Cerebellar nuclear complex (tissue), 1 donor: Measurements from ENCODE around the gene ECM2.

ENCODE experiments used
- DNase-seq, 2 experiments: peaks; one replicate each; lab custom pipeline; 2025; lab: John Stamatoyannopoulos, UW

ECM2 gene

GRCh38 chr9:92500725-92501124, 35.1 kb downstream of the ECM2 start:
- DNase-seq, result no peak

DNA sequence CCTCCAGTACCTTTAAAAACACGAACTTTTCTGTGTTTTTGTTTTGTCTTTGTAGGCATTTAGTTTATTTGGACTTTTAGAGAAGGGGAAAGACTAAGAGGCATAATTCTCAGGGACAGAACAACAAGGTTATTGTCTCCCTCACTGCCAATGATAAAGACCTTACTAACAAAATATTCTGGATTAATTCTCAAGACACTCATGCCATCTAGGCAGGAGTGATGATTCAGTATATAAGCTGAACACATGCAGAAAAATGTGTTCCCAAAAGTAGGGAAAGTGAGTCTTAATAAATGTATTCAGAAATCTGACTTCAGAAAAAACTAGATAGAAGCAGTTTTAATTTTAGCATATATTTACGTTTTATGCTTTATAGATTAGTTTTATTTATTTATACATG, 36.1 kb downstream of the ECM2 start:
- no peak for DNase-seq

DNA sequence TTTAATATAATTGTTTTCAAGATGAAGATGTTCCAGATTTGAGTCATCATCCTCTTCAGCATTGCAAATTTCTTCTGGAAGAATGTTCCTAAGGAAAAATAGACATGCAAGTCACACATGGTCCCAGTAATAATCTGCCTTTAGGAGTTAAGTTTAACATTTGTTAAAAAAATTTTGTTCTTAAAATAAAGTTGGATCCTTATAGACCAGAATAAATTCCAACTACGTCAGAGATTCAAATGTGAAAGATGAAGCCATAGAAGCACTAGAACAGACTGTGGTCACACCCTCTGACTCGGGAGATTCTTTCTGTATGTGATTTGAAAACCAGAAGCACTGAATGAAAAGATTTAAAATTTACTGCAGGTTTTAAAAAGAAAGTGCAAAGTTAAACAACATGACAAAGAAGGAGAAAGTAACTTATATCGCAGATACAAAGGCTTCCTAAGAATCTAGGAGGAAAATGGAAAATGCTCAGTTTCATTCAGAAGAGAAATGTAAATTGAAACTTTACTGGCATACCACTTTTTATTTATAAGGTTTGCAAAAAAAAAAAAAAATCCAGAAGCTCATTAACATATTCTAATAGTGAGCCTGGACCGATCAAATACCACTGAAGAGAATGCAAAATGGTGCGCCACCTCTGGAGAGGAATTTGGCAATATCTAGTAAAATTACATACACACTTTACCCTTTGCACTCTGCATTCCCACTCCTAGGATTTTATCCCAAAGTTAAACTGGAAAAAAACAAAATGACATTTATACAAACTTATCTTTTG, 39.2 kb downstream of the ECM2 start:
- no peak for DNase-seq

DNA sequence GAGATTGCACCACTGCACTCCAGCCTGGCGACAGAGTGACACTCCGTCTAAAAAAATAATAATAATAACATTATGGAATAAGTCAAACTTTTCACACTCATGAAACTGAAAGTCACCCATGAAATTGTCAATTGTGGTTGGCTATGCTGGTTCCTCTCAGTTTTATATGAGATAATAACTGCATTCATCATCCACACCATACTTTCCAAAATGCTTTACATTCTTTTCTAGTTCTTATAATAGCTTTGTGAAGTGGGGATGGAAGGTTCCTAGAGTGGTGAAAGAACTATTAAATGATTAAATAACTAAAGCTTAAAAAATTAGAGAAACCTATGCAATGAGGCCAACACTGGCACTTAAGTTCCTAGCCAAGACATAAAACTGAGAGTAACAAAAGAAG, 40.9 kb downstream of the ECM2 start:
- no peak for DNase-seq

DNA sequence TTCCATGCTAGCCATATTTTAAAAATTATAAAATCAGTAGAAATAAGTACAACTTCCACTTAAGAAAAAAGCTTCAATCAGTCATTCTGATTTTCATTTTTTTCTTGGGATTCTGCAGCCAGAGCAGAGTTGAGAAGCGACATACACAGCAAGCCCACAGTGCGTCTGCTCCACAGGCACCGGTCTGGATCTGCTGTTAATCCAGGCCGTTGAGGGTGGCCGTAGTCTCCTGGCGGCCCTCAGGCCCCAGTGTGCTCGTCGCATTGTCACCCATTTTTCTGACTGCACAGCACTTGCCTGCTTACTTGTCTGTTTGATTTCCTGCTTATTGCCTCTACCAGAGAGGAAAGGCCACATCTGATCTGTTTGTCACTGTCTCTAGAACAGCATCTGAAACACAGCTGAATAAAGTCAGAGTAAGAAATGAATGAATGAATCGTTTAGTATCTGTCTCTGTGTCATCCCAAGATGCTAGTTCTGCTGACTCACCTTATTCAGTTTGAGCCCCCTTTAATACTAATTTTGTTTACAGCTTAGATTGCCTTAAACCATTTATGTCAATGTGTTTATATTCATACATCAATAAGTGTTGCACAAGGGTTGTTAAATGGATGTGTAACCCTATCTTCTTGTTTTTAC, 41.9 kb downstream of the ECM2 start:
- DNase-seq, result no peak

- DNase-seq, result no peak
Measured at GRCh38 chr9:92492781-92493401, 42.9 kb downstream of the ECM2 start.

- DNase-seq, result no peak
Measured at GRCh38 chr9:92488681-92489550, 46.9 kb downstream of the ECM2 start.

DNA sequence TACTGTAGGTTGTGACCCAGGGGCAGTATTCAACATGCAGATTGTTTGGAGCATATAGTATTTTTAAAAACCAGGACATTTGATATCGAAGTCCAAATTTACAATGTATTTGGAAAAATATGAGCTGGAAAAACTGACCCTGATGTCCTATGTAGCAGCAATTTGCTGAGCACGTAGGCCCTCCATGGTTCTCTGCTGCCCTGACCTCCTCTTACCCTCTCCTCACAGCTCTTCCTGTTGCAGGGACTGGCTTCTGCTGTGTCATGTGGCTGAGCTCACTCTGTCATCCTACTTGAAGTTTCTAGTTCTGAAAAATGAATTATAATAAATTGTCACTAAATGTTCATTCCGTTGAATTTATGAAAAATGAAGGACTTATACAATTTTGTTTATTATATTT, 49.4 kb downstream of the ECM2 start:
- DNase-seq, result no peak

DNA sequence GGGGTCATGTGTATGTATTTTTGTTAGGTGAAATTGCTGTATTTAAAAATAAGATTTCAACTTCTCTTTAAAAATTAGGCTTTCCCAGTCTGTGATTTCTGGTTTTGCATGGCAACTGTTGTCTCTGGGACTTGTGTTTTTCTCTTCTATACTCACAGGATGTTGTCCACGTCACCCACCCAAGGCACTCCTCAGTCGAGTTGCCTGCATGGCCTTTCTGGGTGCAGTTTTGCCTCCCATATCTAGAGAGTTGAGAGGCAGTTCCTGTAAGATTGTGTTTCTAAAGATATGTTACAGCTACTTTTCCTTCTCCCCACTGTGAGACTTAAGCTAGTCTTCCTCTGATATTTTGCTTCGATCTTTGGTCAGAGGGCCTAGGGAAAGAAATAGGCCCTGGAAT, 51.2 kb downstream of the ECM2 start:
- no peak for DNase-seq

DNA sequence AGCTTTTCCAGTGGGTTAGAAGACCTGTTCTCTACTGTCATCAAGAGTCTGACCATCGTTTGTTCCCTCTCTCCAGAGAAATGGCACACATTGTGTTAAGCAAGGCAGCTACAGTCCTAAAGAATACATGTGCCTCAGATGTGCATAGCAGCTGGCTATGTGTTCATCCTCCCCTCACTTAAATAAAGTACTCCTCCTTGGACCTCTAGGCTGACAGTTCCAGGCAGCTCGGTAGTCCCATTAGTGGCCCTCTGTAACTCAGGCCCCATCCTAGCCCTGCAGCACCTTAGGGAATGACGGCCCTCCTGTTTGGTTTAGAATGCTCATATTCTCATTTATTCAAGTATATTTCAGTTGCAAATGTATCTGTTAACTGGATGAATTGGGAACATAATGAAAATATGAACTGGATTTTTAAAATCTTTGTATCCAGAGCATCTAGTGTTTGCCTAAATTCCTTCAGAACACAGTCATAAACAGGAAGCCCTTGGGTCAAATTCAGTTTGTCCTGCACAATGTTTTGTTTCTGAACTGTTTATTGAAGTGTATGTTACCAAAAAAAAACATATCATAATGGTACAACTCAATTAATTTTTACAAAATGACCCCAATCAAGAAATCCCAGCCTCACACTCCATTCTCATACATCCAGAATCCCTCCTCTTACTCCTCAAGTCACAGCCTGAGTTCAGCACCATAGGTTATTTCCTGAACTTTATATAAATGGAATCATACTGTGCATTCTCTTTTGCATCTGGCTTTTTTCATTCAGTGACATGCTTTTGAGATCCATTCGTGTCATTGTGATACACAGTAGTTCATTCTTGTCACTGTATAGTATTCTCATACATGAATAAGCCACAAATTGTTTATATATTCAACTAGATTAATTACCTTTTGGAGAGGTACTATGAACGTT, 51.9 kb downstream of the ECM2 start:
- DNase-seq, result no peak

- DNase-seq, result no peak
Measured at GRCh38 chr9:92482805-92483204, 53.0 kb downstream of the ECM2 start.

- DNase-seq, result no peak
Measured at GRCh38 chr9:92482329-92482728, 53.5 kb downstream of the ECM2 start, which contains the start of gene ASPN. Gene ASPN (minus strand): TSS chr9:92482506.

GRCh38 chr9:92480986-92481633, 54.7 kb downstream of the ECM2 start:
- no peak for DNase-seq

GRCh38 chr9:92480291-92480771, 55.5 kb downstream of the ECM2 start:
- no peak for DNase-seq

DNA sequence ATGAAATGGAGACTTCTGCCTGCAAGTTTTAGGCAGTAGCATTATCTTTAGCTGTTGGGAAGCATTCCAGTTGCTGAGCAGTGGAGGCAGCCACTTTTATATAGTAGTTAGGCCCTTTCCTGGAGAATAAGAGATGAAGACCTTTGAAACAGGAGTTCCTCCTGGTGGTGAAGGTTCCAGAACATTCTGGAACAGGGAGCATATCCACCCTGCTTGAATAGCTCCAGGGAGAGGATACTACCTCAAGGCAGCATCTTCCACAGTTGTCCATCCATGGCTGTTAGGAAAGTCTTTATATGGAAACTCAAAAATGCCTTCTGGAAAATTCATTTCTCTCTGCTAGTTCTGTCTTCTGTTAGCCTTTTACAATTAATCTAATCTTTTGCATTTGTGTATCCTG, 56.4 kb downstream of the ECM2 start:
- DNase-seq, result no peak

DNA sequence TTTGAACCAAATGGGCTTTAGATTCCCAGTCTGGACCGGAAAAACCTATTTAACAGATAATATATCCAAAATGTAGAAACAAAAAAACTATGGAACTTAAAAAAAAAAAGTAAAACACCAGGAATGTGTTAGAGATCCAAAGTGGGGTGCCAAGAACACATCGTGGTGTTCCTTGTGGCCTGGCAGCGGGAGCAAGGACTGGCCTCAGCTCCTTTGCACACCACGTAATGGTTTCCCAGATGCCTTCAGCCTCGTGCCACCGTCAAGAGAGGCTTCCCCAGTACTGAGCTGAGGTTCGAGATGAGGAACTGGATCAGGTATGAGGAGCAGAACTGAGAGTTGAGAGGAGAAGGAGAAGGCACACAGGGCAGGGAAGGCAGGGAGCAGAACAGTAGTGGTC, 57.0 kb downstream of the ECM2 start:
- no peak for DNase-seq

DNA sequence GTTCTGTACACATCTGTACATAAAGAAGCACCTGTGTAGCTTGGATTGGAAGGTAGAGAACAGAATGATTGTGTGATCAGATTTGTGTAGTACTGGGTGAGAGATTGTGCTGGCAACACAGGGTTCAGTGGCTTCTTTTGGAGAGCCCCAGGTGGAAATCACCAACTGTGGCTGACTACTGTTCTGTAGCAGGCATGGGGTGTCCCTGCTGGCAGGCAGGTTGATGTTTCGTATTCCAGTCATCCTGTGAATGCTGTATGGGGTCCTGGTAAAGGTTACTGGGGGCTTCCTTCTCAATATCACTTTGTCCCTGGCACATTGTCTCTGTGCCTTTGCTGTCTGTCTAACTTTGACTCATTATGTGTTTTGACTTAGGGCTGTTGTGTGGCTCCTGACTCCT, 58.8 kb downstream of the ECM2 start:
- DNase-seq, result no peak

DNA sequence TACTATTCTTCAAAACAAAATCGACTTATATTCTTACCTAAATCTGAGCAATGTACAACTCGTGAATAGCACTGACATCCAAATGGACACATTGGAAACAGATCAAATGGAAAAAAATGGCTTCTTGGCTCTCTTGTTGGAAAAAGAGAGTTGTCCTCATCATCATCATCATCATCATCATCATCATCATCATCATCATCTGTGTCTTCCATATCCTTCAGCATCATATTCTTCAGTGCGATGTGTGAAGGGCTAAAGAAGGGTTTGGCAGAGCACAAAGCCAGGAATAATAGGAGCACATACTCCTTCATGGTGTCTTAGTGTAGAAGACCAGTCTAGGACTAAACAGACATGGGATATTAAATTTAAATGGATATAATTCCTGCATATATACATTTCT, 61.2 kb downstream of the ECM2 start:
- DNase-seq, result no peak

- DNase-seq, result no peak
Measured at GRCh38 chr9:92468206-92468605, 67.6 kb downstream of the ECM2 start.

DNA sequence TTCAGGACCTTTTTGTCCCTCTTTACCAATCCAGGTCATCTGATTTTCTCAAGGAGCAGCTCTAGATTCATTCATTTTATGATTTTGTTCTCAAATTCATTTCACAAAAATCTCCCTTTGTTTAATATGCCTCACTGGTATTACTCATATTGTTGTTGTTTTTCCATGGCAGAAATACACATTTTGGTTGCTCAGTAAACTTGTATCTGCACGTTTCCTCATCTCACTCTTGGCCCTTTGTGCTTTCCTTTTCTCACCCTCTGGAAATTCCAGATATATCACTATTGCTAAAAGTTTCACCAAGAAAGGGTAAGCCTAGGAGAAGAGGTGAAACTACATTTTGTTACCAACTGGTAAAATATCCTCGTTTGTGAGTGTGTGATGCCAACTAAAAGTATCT, 68.3 kb downstream of the ECM2 start:
- no peak for DNase-seq

DNA sequence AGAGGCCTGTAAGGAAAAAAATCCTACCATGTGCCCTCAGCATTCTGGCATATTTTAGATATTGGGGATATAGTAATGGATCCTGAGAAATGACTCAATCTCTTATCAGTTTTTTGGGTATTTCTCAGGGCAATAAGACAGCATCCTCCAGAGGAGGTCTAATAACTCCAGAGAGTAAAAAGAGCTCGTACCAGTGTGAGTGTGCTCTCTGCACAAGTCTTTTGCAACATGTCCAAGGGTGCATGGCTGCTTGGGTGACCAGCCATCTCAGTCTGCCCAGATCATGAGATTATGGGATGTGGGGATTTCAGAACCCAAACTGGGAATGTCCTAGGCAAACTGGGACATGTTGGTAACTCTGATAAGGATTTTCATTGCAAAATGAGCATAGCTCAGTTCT, 68.7 kb downstream of the ECM2 start:
- no peak for DNase-seq
